ENCODE measurements around the gene CADPS2.

- no peak for TF ChIP-seq CTCF (IDR thresholded peaks at IDR 0.05; ENCODE audit: borderline replicate concordance, extremely low read depth, low read length, poor library complexity, severe bottlenecking)
- no peak for TF ChIP-seq EZH2 (IDR thresholded peaks at IDR 0.05; ENCODE audit: borderline replicate concordance, low read depth, low read length, severe bottlenecking)
Measured at GRCh38 chr7:122633472-122633871, 252.8 kb downstream of the CADPS2 start.
